UCSD-AML1 (cell line): ENCODE results near the gene AFAP1.

Experiments
- DNase-seq: peaks from one replicate; lab custom pipeline; 2025; ENCODE audit not compliant: unreplicated experiment; lab: John Stamatoyannopoulos, UW

Gene AFAP1

GRCh38 chr4:7708981-7709380 is 230.7 kb downstream of the AFAP1 start:
- no peak for DNase-seq
